NCI-H748 (cell line): ENCODE data around the gene UFSP1.
A peak's percentile ranks its signal among the peaks of the same experiment; 100 is the strongest.

ENCODE experiments used
- DNase-seq: peaks from one replicate; lab custom pipeline; 2025; ENCODE audit not compliant: unreplicated experiment; lab: John Stamatoyannopoulos, UW

Gene UFSP1

GRCh38 chr7:100895956-100896731 is 6.6 kb upstream of the UFSP1 start:
- peak; percentile 30 for DNase-seq

GRCh38 chr7:100895701-100895955 is 6.1 kb upstream of the UFSP1 start, which contains the start of gene ACHE:
Gene ACHE, minus strand, starts transcription at chr7:100895888. Its CDS starts 1,656 bp downstream, at chr7:100894232.
- no peak for DNase-seq

- peak; percentile 59 for DNase-seq
Observed at GRCh38 chr7:100894860-100895700, 5.6 kb upstream of the UFSP1 start.

GRCh38 chr7:100893910-100894721 is 4.6 kb upstream of the UFSP1 start:
- DNase-seq, result no peak

GRCh38 chr7:100893318-100893895 is 3.9 kb upstream of the UFSP1 start:
- DNase-seq, result no peak

GRCh38 chr7:100892364-100893317 is 3.1 kb upstream of the UFSP1 start:
- no peak for DNase-seq

- DNase-seq, result no peak
Observed at GRCh38 chr7:100891568-100892247, 2.2 kb upstream of the UFSP1 start.

GRCh38 chr7:100890653-100891567 is 1.4 kb upstream of the UFSP1 start:
- DNase-seq, result peak; percentile 34

GRCh38 chr7:100888291-100888987 is 1.1 kb downstream of the UFSP1 start:
- DNase-seq, result no peak

- DNase-seq, result no peak
Observed at GRCh38 chr7:100887516-100888290, 1.8 kb downstream of the UFSP1 start.

GRCh38 chr7:100886936-100887515 is 2.5 kb downstream of the UFSP1 start:
- no peak for DNase-seq

- no peak for DNase-seq
Observed at GRCh38 chr7:100886142-100886935, 3.2 kb downstream of the UFSP1 start.

GRCh38 chr7:100885440-100886141 is 3.9 kb downstream of the UFSP1 start:
- DNase-seq, result no peak

GRCh38 chr7:100884736-100885439 is 4.6 kb downstream of the UFSP1 start:
- DNase-seq, result no peak
